HG03064 (cell line): ENCODE results near the gene SEPHS1.
"Not testable (repeated sequence)": the region's sequence is repeated elsewhere in the genome, so short reads cannot be mapped to it uniquely, and the experiment has no call there.

Experiments used
- ATAC-seq: cut with Tn5 transposase; IDR thresholded peaks from one replicate; pipeline ENCODE4 v1.9.1; 2021; ENCODE audit warnings: low read depth; ENCODE audit not compliant: unreplicated experiment

Gene SEPHS1

DNA sequence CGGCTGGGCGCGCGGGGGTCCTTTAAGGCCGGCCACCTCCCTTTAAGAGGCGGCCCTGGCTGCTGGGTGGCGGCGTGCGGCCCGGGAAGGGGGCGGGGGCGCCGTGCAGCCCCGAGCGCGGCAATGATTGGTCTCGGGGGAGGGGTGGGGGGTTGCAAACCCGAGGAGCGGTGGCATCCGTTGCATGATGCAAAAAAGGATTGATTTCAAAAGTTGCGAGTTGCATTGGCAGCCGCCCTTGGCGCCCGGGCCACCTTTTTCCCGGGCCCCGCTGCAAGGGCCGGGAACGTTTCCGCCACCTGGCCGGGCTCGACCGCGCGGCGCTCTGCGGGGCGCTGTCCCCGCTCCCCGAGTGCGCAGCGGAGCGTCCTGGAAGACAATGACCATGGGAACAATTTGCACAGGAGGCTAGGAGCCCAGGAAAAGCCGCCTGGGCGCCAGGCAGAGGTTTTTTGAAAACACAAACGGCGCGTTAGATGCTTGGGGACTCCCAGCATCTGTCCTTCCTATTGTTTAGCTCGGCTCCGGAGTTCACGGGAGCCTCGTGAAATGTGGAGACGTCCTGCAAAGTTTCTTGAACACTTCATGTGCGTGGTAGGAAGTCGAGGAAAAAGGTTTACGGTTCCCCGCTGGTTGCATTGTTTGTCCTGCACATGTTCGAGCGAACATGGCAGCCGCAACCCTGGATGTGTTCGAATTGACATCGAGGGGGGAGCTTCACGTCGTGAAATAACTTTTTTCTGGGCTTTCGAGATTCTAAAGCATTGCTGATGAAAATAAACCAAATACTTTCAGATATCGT, at the start of gene SEPHS1:
Gene SEPHS1, minus strand, starts transcription at position 78 of the 802 bp plus-strand sequence. CDS start 3,343 bp downstream, outside the sequence.
- peak; percentile 39 for ATAC-seq

DNA sequence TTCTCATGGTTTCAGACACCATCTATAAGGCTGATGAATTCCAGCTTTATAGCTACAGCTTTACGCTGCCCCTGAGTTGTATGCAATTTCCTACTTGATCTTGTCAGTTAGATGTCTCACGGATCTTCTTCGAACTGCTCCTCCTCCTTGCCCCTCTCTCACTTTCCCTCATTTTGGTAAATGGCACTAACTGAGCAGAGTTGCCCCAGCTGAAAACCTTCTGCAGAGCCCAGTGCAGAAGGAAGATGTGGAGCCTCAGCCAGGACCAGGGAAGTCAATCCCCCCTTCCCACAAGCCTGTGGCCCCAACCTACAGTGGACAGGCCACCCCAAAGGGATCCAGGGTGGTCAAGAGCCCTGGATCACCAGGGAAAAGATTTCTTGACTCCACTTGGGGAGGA, 49.0 kb upstream of the SEPHS1 start:
- ATAC-seq = no peak

GRCh38 chr10:13396369-13396768, 48.3 kb upstream of the SEPHS1 start:
- no peak for ATAC-seq

DNA sequence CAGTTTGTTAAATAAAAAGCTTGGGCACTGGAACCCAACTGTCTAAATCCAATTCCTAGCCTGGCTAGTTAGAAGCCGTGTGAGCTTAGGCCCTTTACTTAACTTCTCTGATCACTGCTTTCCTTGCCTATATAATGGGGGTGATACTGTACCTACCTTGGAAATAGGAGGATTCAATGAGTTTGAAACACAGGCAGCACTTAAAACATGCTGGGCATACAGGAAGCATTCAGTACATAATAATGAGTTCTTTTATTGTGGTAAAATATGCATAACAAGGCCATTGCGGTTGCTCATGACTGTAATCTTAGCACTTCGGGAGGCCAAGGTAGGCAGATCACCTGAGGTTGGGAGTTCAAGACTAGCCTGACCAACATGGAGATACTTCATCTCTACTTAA, 47.4 kb upstream of the SEPHS1 start:
- ATAC-seq = no peak

DNA sequence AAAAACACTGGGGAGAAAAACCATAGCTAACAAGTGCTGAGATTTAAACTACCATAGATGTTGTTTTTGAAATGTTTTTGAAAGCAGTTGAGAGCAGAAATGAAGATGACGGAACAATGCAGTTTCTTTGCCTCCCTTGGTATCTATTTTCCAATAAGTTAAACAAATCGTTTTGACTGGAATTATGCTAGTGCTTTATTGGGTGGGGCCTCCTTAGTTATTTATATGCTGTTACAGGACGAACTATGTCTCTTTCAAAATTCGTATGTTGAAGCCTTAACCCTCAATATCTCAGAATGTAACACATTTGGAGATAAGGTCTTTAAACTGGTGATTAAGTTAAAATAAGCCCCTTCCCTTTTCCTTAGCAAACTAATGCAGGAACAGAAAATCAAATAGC, 45.5 kb upstream of the SEPHS1 start:
- no peak for ATAC-seq

DNA sequence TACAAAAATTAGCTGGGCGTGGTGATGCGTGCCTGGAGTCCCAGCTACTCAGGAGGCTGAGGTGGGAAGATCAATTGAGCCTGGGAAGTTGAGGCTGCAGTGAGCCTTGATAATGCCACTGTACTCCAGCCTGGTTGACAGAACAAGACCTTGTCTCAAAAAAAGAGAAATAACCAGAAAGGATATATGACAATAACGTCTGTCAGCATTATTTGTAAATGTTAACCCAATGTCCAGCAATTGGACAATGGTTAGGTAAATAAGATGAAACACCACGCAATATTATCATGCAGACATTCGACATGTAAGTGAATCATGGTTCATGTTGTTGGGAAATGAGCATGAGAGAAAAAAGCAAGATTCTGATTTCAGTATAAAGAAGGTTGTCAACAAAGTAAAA, 44.6 kb upstream of the SEPHS1 start:
- ATAC-seq = no peak

GRCh38 chr10:13390604-13391522, 42.8 kb upstream of the SEPHS1 start:
- ATAC-seq = no peak

DNA sequence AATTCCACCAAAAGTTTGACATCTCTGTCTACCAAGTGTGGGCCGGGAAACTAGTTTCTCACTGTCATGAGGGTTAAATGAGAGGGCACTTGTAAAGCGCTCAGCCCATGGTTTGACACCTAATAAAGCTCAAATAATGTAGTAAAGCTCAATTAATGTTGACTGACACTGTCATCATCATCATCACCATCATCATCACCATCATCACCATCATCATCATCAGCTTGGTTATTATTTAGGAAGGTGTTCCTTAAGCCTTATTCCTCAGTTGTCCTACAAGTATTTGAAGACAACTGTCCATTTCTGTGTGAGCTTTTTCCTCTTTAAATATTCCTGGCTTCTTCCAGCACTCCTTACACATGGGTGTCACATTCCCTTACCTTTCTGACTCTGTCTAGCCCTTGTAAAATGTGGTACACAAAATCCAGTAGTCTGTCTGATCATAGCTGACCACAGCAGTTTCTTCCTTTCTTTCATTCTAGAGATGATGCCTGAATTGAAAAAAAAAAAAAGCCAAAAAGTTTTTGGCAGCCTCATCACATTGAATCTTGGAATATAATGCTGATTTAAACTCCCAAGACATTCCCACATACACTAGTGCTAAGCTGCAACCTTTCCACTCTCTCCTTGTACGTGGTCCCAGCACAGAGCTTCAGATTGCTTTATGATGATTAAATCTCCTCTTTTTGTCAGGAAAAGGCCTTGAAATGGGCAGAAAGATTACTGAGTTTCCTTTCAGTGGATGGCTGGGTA, 40.6 kb upstream of the SEPHS1 start:
- no peak for ATAC-seq

- no peak for ATAC-seq
These were observed 37.9 kb upstream of the SEPHS1 start for GRCh38 chr10:13386021-13386420.

DNA sequence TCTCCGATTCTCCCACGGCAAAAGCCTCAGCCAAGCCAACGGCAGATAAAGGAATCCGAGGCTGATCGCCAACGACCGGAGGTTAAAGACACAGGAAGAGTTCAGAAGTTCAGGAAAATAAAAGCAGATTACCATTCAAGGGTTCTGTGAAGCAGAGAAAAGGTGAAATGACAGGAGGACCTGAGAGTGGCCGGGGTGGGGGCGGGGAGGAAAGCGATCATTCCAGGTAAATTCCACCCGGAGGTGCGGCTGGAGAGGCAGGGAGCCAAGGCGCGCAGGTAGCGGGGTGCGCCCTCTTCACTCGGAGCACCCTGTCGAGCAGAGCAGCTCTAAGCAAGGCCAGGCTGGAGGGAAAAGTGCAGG, 35.3 kb upstream of the SEPHS1 start:
- no peak for ATAC-seq

DNA sequence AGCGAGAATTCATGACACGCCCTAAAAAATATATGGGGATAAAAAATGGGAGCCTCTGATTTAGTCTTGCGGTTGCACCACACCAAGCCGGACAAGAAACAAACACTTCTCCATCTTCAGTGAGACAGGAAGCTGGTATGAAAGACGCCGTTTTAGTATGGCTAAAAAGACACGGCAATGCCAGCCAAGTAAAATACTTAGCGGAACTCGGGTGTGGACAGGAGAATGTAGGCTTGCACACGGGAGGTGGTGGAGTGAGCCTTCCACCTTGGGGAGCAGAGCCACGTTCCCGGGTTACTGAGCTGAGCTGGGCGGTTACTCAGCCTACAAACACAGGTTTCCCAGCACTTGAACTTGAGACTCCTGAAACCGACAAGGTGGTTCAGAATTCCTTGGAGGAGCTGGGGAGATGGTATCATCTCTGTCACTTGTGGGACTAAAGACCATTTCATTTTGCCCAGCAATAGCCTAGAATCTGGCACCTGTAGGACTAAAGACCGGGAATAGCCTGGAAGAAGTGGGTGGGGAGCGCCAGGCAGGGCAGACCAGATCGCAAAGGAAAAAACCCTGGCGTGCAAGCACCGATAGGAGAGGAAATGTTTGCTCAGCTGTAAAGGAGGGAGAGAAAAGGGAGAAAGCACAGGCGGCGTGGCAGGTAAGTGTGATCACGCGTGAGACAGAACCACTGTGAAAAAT, 34.8 kb upstream of the SEPHS1 start:
- no peak for ATAC-seq

- ATAC-seq = not testable (repeated sequence)
These were observed 31.0 kb upstream of the SEPHS1 start for GRCh38 chr10:13379061-13379460.

DNA sequence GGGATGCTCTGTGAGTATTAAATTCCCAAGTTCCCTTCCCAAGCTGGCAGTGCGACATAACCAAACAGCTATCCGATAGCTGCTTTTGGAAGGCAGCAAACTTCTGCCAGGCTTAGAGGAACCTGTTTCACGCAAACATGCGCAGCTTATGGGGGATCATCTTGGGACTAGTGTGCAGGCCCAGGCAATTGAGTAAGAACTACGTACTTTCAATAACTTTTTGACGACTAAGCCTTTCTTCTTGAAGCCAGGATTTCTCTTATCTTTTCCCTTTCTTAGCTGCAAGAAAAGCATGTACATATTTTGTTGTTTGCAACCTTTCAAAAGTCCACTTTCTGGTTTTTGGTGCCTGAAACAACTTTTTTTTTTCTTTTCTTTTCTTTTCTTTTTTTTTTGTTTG, 28.7 kb upstream of the SEPHS1 start:
- no peak for ATAC-seq

DNA sequence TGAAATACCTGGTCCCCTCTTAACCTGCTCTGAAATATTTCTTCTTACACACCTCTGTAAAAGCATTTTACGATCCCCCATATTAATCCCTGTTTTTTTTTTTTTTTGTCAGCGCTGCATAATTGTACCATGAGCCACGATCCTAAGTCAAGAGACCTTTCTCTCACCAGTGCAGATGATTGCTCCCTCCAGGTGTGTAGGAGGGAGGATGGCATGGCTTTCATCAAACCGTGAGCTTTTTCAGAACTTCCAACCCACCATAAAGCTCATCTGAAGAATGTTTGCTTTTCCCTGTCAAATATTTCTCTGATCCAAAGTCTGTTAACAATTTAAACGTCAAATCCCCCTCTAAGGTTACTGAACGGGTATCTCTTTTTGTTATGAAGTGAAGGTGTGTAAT, 28.2 kb upstream of the SEPHS1 start:
- ATAC-seq = no peak

- no peak for ATAC-seq
These were observed 27.7 kb upstream of the SEPHS1 start for GRCh38 chr10:13375791-13376190.

DNA sequence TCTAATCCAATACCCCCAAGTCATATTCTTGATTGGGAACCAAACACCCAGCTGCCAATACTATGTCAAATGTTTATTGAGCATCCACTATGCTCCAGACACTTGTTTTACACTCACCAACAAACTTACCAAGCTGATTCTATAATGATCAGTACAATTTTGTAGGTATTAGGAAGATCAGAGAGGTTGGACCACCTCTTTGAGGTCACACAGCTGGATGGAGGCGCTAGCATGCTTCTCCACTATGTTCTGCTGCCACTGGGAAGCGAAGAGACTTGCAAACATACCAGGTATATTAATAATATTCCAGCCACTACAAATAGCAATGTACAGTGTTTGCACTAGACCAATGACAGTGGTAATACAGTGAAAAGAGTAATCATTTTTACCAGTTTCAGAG, 25.6 kb upstream of the SEPHS1 start:
- ATAC-seq = no peak

DNA sequence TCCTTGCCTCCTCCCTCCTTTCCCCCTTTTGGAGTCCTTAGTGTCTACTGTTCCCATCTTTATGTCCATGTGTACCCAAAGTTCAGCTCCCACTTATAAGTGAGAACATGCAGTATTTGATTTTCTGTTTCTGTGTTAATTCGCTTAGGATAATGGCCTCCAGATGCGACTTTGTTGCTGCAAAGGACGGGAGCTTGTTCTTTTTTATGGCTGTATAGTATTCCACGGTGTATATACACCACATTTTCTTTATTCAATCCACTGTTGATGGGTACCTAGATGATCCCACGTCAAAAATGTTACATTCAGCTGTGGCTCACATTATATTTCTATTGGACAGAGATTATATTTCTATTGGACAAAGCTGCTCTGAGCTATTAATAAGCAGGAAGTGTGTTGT, 24.4 kb upstream of the SEPHS1 start:
- ATAC-seq = no peak

- ATAC-seq = no peak
These were observed 23.9 kb upstream of the SEPHS1 start for GRCh38 chr10:13371897-13372470.

GRCh38 chr10:13366891-13367290, 18.8 kb upstream of the SEPHS1 start:
- ATAC-seq = no peak

- ATAC-seq = no peak
These were observed 17.7 kb upstream of the SEPHS1 start for GRCh38 chr10:13365831-13366230.
